ENCODE results near the gene FAM53B. TPM values are rescaled to one million over a fixed set of nuclear protein-coding genes. Genes with fewer than 3 reads are reported as not detected.
A peak's percentile ranks its signal among the peaks of the same experiment; 100 is the strongest.

Gene FAM53B
- total RNA-seq, 6 experiments from 2014 or later: 4.4 to 10.8 (median 4.8) TPM

DNA sequence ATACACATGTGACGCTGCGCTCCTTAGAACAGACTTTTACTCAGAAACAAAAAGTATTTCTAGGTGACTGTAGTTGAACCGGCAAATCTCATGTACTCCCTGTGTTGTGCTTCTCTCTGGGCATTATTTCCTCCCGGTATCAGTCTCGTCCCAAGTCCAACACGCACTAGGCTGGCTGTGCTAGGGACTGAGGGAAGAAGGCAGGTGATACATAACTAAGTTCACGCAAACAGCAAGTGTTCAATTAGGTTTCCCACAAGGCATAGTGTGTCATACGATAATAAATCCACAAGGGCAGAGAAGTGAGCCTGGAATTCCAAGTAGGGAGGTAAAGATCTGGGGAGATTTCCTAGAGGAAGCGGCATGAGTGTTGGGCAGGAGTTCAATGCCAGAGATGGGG is 20.4 kb downstream of the FAM53B start:
- H3K4me3 ChIP-seq: no peak overlapping the region
- DNase-seq: no peak
- no peaks in the 10 kb centered on the region for H3K9me3 ChIP-seq
- H3K36me3 ChIP-seq: no peaks in the 10 kb centered on the region
- TF ChIP-seq POLR2A (IDR thresholded peaks at IDR 0.05): no peak
- TF ChIP-seq, protein P1, sequence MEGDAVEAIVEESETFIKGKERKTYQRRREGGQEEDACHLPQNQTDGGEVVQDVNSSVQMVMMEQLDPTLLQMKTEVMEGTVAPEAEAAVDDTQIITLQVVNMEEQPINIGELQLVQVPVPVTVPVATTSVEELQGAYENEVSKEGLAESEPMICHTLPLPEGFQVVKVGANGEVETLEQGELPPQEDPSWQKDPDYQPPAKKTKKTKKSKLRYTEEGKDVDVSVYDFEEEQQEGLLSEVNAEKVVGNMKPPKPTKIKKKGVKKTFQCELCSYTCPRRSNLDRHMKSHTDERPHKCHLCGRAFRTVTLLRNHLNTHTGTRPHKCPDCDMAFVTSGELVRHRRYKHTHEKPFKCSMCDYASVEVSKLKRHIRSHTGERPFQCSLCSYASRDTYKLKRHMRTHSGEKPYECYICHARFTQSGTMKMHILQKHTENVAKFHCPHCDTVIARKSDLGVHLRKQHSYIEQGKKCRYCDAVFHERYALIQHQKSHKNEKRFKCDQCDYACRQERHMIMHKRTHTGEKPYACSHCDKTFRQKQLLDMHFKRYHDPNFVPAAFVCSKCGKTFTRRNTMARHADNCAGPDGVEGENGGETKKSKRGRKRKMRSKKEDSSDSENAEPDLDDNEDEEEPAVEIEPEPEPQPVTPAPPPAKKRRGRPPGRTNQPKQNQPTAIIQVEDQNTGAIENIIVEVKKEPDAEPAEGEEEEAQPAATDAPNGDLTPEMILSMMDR (IDR thresholded peaks at IDR 0.05): no peak
- intact Hi-C loops (cut with DNase I): no loop called here
- 75% methylated on average over 9 of the region's 9 CpGs for WGBS (ENCODE audit: insufficient coverage, low coverage, low lambda C conversion rate, missing lambda C conversion rate)
- H3K27me3 ChIP-seq: no peaks in the 10 kb centered on the region
- H3K27ac ChIP-seq: peak overlapping the region in 2 of 3 donors; percentile 5 to 52
- peaks cover 0 to 45% (median 5%) of the 10 kb centered on the region in 4 donors for H3K4me1 ChIP-seq
- no peak for ATAC-seq

DNA sequence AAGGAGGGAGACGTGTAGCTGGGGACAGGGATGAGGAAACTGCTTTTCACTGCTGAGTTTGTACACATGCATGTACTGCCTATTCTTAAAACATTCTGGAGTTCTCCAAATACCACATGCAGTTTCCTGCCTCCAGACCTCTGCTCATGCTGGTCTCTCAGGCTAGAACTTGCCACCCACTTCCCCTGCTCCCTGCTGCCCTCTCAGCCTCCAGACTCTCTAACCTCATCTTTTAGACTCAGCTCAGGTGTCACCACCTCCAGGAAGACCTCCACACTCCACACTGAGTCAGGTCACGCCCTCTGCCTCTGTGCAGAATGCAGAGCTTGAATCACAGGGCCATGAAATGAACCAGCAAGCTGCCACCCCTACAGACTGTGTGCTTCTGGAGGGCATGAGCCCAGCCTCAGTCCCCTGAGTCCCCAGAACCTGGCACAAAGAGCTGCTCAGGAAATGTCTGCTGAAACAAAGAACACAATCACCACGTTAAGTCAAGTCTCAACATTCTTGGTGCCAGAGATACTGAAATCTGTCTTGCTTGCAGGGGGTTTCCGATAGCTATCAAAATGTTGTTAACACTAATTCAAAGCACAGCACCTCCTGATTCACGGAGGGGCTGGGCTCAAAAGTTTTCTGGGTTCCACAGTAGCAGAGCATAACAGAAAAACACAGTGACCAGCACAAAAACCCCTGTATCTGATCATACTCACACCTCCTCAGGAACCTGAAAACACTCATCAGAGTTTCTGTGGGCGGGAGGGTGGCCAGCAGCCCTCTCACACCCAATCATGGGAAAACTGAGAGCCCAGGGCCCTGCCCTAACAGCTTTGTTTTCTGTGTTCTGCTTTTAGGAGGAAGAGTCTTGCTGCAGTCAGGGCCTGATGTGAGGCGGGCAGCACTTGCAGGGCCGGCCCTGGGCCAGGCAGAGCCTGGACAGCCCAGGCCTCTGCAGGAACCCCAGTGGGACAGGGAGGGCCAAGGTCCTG is 21.1 kb downstream of the FAM53B start:
- H3K27me3 ChIP-seq: no peaks in the 10 kb centered on the region
- intact Hi-C loops (cut with DNase I): no loop called here
- H3K4me3 ChIP-seq: no peak overlapping the region
- TF ChIP-seq POLR2A (IDR thresholded peaks at IDR 0.05): peak; percentile 17
- TF ChIP-seq, protein P1 (IDR thresholded peaks at IDR 0.05): no peak
- no peaks in the 10 kb centered on the region for H3K36me3 ChIP-seq
- WGBS (ENCODE audit: insufficient coverage, low coverage, low lambda C conversion rate, missing lambda C conversion rate): 48% methylated on average over 7 of the region's 8 CpGs
- peak overlapping the region; percentile 5 to 52 (median 40) for H3K27ac ChIP-seq
- ATAC-seq: peak; percentile 27 to 51 (median 40)
- peaks cover 0 to 51% (median 7%) of the 10 kb centered on the region in 4 donors for H3K4me1 ChIP-seq
- no peaks in the 10 kb centered on the region for H3K9me3 ChIP-seq
- DNase-seq: peak in 1 of 3 donors; percentile 54

DNA sequence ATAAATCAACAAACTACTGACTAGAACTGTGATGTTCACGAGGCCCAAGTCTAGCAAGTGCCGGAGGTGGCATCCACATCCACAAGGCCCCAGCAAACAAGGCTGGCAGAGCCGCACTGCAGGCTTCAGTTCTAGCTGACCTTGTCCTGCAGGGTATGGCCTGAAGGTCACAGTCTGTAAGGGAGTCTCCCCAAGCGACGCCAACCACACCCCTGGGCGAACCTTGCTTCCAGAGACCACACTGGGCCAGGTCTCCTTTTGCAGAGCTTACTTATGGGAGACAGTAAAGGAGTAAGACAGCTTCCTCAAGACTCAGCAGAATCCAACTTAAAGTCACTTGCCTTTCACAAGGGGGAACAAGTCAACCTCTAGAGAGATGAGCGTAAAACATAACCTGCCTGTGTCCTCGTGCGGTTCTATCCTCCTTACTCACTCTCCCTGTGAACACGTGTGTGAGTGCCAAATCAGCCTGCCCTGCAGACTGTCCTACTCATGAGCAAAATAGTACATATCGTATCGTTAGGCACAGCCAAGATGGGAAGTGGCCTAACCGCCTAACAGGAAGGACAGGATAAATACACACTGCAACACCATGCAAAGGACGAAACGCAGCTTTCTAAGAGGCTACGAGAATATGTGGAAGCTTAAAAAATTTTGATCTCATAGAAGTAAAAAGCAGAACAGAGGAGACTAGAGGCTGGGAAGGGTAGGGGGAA is 22.7 kb downstream of the FAM53B start:
- Histone ChIP-seq H3K36me3 (no peaks in the 10 kb centered on the region), H3K4me1 (peaks cover 0 to 53% (median 7%) of the 10 kb centered on the region in 4 donors), H3K9me3 (no peaks in the 10 kb centered on the region), H3K27me3 (no peaks in the 10 kb centered on the region), H3K4me3 (no peak overlapping the region), H3K27ac (peak overlapping the region; percentile 27 to 50 (median 40))
- ATAC-seq (peak; percentile 22 to 63 (median 42)), DNase-seq (peak in 1 of 3 donors; percentile 44)
- WGBS (ENCODE audit: insufficient coverage, low coverage, low lambda C conversion rate, missing lambda C conversion rate): 50% methylated on average over 13 of the region's 16 CpGs
- TF ChIP-seq POLR2A (IDR thresholded peaks at IDR 0.05): no peak
- TF ChIP-seq, protein P1 (IDR thresholded peaks at IDR 0.05): no peak
- intact Hi-C loops (cut with DNase I): no loop called here

DNA sequence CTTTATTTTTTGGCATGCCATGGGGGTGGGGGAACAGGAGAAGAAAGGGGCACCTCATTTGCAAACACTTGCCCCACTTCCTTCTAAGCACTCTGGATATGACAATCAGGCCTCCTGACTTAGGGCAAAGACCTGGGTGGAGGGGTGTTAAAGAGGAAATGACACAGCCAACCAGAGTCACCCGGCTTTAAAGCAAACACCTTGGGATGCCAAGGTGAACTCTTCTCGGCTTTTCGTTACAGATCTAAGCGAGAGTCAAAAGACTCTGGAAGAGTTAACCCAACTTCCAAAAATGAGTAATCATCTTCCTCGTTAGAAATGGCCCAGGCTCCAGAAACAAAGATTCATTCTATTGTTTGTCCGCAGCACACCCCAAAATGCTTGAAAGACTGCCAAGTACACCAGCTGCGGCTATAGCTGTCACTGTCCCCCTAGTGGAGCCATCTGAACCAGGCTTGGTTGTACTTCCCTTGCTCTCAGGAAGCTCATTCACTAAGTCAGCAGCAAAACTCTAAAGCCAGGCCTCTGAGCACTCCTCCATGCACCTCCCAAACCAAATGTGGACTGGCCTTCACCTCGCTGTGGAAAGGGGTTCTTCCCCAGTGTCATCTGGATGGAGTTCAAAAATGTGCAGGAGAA is 24.8 kb downstream of the FAM53B start:
- H3K27ac ChIP-seq: peak overlapping the region; percentile 25 to 58 (median 48)
- WGBS (ENCODE audit: insufficient coverage, low coverage, low lambda C conversion rate, missing lambda C conversion rate): 41% methylated on average over 7 of the region's 8 CpGs
- no peak for TF ChIP-seq POLR2A (IDR thresholded peaks at IDR 0.05)
- TF ChIP-seq, protein P1 (IDR thresholded peaks at IDR 0.05): peak; percentile 29 to 46 (median 32)
- intact Hi-C loops (cut with DNase I): no loop called here
- H3K36me3 ChIP-seq: no peaks in the 10 kb centered on the region
- ATAC-seq: peak; percentile 48 to 67 (median 59)
- H3K27me3 ChIP-seq: no peaks in the 10 kb centered on the region
- H3K4me1 ChIP-seq: peaks cover 0 to 53% (median 7%) of the 10 kb centered on the region in 4 donors
- H3K9me3 ChIP-seq: no peaks in the 10 kb centered on the region
- DNase-seq: peak in 1 of 3 donors; percentile 59
- no peak overlapping the region for H3K4me3 ChIP-seq
